Osteocyte (in vitro differentiated cells): ENCODE data around the gene DYNC1LI2. TPM values are rescaled to one million over a fixed set of nuclear protein-coding genes. Genes with fewer than 3 reads are reported as not detected.

ENCODE experiments used
- DNase-seq: peaks from one replicate; pipeline ENCODE4 v3.0.0; 2021; ENCODE audit warnings: mixed read lengths; ENCODE audit not compliant: unreplicated experiment; ENCODE audit errors: extremely low spot score
- H3K27ac Mint-ChIP-seq: one replicate; pipeline ENCODE4 v1.8.0; 2021; ENCODE audit warnings: mild to moderate bottlenecking, mixed read lengths; ENCODE audit not compliant: unreplicated experiment
- H3K27me3 Mint-ChIP-seq: one replicate; pipeline ENCODE4 v1.8.0; 2021; ENCODE audit warnings: mixed read lengths; ENCODE audit not compliant: unreplicated experiment
- H3K36me3 Mint-ChIP-seq: one replicate; pipeline ENCODE4 v1.8.0; 2021; ENCODE audit warnings: mixed read lengths; ENCODE audit not compliant: unreplicated experiment
- H3K4me1 Mint-ChIP-seq: one replicate; pipeline ENCODE4 v1.8.0; 2021; ENCODE audit warnings: mixed read lengths; ENCODE audit not compliant: unreplicated experiment
- H3K4me3 Mint-ChIP-seq: one replicate; pipeline ENCODE4 v1.8.0; 2021; ENCODE audit warnings: mild to moderate bottlenecking, moderate library complexity, mixed read lengths; ENCODE audit not compliant: unreplicated experiment
- H3K9me3 Mint-ChIP-seq: one replicate; pipeline ENCODE4 v1.8.0; 2021; ENCODE audit warnings: mixed read lengths; ENCODE audit not compliant: unreplicated experiment
- total RNA-seq: library from RNA; stranded (reverse); gene quantifications from 2 replicates; pipeline ENCODE4 v1.2.1, GENCODE V29; 2021
- TF ChIP-seq, protein P1 (sequence below): fragments of 200-600 bp; sonication (generic); IDR thresholded peaks from 2 replicates; pipeline ENCODE4 v1.5.0; 2021; ENCODE audit warnings: antibody characterized with exemption, mild to moderate bottlenecking, moderate library complexity

Gene DYNC1LI2
- total RNA-seq, 1 donor from 2014 or later = 151 TPM

DNA sequence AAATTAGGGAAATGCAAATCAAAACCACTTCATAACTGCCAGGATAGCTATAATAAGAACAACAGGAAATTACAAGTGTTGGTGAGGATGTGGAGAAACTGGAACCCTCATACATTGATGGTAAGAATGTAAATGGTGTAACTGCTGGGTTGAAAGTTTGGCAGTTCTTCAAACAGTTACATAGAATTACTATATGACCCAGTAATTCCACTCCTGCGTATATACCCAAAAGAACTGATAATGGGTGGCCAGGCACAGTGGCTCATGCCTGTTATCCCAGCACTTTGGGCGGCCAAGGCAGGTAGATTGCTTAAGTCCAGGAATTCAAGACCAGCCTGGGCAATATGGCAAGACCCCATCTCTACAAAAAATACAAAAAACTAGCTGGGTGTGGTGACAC is 50.4 kb downstream of the DYNC1LI2 start:
- Mint-ChIP-seq H3K4me3 (no peak overlapping the region), H3K9me3 (no peaks in the 10 kb centered on the region), H3K27me3 (peaks cover 3% of the 10 kb centered on the region), H3K27ac (no peak overlapping the region), H3K36me3 (no peaks in the 10 kb centered on the region), H3K4me1 (peaks cover 4% of the 10 kb centered on the region)
- TF ChIP-seq, protein P1, sequence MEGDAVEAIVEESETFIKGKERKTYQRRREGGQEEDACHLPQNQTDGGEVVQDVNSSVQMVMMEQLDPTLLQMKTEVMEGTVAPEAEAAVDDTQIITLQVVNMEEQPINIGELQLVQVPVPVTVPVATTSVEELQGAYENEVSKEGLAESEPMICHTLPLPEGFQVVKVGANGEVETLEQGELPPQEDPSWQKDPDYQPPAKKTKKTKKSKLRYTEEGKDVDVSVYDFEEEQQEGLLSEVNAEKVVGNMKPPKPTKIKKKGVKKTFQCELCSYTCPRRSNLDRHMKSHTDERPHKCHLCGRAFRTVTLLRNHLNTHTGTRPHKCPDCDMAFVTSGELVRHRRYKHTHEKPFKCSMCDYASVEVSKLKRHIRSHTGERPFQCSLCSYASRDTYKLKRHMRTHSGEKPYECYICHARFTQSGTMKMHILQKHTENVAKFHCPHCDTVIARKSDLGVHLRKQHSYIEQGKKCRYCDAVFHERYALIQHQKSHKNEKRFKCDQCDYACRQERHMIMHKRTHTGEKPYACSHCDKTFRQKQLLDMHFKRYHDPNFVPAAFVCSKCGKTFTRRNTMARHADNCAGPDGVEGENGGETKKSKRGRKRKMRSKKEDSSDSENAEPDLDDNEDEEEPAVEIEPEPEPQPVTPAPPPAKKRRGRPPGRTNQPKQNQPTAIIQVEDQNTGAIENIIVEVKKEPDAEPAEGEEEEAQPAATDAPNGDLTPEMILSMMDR = no peak
- DNase-seq = no peak

DNA sequence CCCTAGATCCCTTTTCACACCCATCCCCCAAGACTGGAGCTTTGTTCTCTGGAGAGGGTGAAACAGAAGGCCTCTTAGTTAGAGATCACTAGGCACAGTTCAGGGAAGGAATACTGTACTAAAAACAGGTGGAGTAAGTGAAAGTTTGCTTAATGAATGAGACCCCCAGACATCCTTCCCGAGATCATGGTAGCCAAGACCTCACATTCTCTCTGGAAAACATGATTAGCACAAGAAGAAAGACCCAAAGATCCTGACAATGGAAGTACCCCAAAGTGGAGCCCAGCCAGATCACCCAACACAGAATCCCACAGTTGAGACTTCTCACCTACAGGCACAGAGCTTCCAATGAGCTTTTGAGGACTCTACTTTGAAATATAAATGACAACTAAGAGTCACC is 51.5 kb downstream of the DYNC1LI2 start:
- no peaks in the 10 kb centered on the region for H3K9me3 Mint-ChIP-seq
- H3K36me3 Mint-ChIP-seq = no peaks in the 10 kb centered on the region
- peaks cover 12% of the 10 kb centered on the region for H3K4me1 Mint-ChIP-seq
- no peak overlapping the region for H3K4me3 Mint-ChIP-seq
- DNase-seq = no peak
- TF ChIP-seq, protein P1 = no peak
- no peak overlapping the region for H3K27ac Mint-ChIP-seq
- H3K27me3 Mint-ChIP-seq = peaks cover 3% of the 10 kb centered on the region

DNA sequence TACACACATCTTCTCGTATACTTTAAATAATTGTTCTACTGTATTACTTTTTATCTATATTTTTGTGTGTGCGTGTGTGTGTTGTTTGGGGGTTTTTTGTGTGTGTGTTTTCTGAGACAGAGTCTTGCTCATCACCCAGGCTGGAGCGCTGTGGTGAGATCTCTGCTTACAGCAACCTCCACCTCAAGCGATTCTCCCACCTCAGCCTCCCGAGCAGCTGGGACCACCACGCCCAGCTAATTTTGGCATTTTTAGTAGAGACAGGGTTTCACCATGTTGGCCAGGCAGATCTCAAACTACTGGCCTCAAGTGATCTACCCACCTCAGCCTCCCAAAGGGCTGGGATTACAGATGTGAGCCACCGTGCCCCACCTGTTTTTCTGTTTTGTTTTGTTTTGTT is 53.4 kb downstream of the DYNC1LI2 start:
- Mint-ChIP-seq H3K9me3 (no peaks in the 10 kb centered on the region), H3K27me3 (no peaks in the 10 kb centered on the region), H3K4me3 (peak overlapping the region; percentile 14), H3K27ac (no peak overlapping the region), H3K36me3 (no peaks in the 10 kb centered on the region), H3K4me1 (peaks cover 15% of the 10 kb centered on the region)
- TF ChIP-seq, protein P1 = no peak
- no peak for DNase-seq

DNA sequence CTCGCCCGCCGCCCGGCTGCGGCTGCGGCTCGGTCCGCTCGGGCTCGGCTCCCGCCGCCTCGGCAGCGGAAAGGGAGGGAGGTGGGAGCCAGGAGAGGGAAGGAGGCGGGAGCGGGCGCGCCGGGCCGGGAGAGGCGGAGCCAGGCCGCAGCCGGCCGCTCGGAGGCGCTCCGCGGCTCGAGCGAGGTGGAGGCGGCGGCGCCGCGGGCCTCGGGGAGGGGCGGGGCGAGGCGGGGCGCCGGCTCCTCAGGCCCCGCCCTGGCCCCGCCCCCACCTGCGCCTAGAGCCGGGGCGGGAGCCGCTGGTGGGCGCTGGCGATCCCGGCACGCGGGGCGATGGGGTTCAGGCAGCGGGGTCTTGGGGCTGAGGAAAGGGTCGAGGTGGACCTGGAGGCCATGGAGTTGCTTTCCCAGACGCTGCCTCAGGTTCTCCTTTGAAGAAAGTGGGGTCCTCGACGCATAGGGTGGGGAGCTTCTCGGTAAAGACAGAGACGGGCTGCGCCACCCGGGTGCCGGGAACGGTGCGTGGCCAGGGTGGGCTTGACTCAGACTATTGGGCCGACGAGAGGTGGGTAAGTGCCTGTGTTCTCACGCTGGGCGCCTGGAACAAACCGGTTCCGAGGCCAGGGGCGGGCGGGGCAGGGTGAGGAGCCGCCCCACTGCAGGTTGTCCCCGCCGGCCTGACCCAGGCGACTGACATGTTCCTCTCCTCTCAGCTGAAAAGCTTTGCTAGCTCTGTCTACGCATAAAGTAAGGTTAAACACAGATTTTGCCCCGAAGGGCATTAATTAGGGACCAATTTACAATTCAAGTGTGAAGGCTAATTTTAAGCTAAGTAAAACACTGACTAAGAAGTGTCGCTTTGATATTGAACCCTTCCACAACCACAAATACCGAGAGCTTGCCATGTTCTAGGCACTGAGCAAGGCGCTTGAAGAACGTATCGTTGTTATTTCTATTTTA is 54.5 kb downstream of the DYNC1LI2 start, which contains the start of gene CMTM4:
Gene CMTM4, minus strand, starts transcription at position 75 of the 962 bp plus-strand sequence. CDS start 218 bp downstream, outside the sequence.
- peaks cover 15% of the 10 kb centered on the region for H3K4me1 Mint-ChIP-seq
- peak within 1 kb of the TSS; percentile 77 for H3K4me3 Mint-ChIP-seq
- H3K27me3 Mint-ChIP-seq = no peaks in the 10 kb centered on the region
- H3K36me3 Mint-ChIP-seq = no peaks in the 10 kb centered on the region
- TF ChIP-seq, protein P1 = peak; percentile 34
- H3K27ac Mint-ChIP-seq = peak within 1 kb of the TSS; percentile 38
- H3K9me3 Mint-ChIP-seq = no peaks in the 10 kb centered on the region
- DNase-seq = peak; percentile 95

DNA sequence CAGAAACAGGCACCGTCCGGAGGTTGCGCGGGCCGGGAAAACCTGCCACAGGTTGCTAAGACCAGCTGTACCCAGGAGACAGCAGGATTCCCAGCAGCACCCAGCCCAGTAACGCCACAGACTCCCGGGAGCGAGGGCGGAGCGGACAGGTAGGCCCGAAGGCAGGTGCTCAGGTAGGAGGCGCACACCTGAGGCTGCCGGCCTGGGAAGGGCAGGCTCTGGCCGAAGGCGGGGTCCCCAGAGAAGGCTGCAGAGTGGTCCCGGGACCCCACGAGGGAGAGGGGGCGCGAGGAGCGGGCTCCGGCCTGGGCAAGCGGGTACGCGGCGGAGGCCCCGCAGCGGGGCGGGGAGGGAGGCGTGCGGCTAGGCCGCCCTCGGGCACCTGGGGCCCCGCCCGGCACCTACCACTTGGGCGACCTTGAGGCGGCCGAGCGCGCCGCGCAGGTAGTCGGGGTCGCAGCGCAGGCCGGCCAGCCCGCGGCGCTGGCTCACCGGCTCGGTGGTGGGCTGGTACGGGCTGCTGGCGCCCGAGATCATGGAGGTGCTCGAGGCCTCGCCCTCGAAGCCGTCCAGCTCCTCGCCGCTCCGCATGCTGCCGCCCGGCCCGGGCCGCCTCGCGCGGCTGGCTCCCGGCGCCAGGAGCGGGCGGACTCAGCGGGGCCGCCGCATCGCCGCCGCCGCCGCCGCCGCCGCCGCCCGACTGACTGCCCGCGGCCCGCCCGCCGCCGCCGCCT is 55.3 kb downstream of the DYNC1LI2 start:
- Mint-ChIP-seq H3K9me3 (no peaks in the 10 kb centered on the region), H3K4me1 (peaks cover 15% of the 10 kb centered on the region), H3K27me3 (no peaks in the 10 kb centered on the region), H3K27ac (no peak overlapping the region), H3K4me3 (peak overlapping the region; percentile 77), H3K36me3 (no peaks in the 10 kb centered on the region)
- no peak for DNase-seq
- TF ChIP-seq, protein P1 = no peak
